IPS-18c (cell line): ENCODE results near the gene SRPK2.
"Not testable (repeated sequence)": the region's sequence is repeated elsewhere in the genome, so short reads cannot be mapped to it uniquely, and the experiment has no call there.

ENCODE experiments used
- H3K4me3 ChIP-seq: 2 replicates; pipeline ENCODE4 v1.7.0; 2013; ENCODE audit warnings: low read depth, mild to moderate bottlenecking, low read length, moderate library complexity; ENCODE audit not compliant: insufficient read depth
- H3K9me3 ChIP-seq: one replicate; pipeline ENCODE4 v1.6.1; 2013; ENCODE audit warnings: mild to moderate bottlenecking, low read length, moderate library complexity; ENCODE audit not compliant: control insufficient read depth, insufficient read depth

SRPK2 gene

DNA sequence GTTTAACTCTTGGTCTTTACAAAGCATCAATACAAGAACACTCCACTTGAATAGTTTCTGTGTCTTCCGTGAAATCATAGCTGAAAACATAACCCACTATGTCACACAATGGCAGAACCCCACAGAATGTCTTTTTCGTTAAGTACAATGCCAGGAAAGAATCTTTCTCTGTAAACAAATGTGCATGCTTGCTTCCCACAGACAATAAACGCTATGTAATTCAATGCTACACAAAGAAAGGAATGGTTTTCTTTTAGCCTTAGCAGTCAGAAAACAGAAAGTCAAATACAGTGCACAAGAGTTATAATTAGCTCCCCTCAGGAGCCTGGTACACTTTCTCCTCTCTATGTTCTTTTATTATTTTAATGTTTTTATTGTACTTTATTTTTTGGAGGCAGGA is 186.1 kb downstream of the SRPK2 start:
- H3K9me3 ChIP-seq: no peaks in the 10 kb centered on the region
- no peak overlapping the region for H3K4me3 ChIP-seq

DNA sequence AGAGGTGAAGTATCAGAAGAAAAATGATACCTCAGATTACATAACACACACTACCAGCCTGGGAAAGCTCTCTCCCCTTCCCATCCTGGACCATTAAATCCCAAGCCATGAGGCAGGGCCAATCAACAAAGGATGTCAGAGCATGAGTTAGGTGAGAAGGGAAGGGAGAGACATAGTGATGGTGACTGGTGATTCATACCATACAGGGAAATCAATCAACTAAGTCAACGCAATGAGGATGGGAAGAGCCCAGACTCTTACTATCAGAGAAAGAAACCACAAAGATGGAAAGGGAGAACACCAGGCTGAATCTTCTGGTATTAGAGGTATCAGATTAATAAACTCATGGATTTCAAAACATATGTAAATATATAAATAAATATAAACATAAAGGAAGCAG is 189.3 kb downstream of the SRPK2 start:
- Histone ChIP-seq H3K9me3 (no peaks in the 10 kb centered on the region), H3K4me3 (no peak overlapping the region)

DNA sequence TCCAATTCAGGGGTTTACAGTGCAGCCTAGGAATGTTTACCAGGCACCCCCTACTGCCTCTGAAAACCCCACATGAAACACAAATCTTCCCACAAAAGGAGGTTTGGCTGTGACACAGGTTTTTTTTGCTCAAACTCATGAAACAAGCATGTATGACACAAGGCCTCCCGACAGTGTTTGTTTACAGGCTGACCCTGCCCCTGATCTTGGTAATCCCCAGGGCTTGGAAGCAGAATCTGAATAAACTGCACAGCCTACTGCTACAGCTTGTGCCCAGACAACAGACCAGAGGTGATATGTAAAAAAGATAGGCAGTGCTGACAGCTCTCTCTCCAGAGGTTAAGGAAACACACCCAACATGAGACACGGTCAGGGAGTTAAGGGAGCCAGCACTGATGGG is 190.5 kb downstream of the SRPK2 start:
- Histone ChIP-seq H3K9me3 (no peaks in the 10 kb centered on the region), H3K4me3 (no peak overlapping the region)

DNA sequence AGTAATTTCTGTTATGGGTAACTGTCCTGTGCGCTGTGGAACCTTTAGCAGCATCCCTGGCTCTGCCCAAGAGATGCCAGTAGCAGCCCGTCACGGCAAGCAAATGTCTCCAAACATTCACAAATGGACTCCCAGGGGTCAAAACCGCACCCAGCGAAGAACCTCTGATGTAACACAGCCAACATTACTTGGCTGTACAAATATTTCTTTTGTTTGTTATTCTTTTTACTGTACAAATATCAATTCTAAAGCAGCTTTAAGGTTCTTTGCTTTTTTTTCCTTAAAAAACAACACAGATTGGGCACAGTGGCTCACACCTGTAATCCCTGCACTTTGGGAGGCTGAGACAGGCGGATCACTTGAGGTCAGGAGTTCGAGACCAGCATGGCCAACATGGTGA is 192.2 kb downstream of the SRPK2 start:
- Histone ChIP-seq H3K4me3 (no peak overlapping the region), H3K9me3 (no peaks in the 10 kb centered on the region)

DNA sequence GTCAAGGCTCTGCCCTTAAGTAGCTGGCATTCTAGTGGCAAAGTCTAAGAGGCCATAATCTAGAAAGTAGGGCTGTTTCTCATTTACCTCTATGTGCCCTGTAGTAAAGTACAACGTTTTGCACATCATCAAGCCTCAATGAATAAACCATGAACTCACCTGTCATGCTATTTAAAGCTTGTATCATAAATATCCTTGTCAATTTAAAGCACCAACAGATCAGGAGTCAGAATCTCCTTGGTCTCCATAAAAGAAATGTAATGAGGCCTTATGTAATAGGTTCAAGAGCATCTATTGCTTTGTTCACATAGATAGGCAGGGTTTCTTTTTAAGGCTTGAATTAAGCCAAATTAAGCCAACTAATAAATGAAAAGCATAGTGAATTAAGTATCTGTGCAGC is 192.8 kb downstream of the SRPK2 start:
- no peaks in the 10 kb centered on the region for H3K9me3 ChIP-seq
- H3K4me3 ChIP-seq: no peak overlapping the region

DNA sequence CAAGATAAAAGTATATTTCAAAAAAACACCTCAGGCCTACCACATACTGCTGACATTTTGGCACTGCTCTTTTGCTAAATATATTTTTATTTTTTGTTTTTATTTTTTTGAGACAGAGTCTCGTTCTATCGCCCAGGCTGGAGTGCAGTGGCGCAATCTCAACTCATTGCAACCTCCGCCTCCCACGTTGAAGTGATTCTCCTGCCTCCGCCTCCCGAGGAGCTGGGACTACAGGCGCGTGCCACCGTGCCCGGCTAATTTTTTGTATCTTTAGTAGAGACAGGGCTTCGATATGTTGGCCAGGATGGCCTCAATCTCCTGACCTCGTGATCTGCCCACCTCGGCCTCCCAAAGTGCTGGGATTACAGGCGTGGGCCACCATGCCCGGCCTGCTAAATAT is 193.8 kb downstream of the SRPK2 start:
- not testable (repeated sequence) for H3K4me3 ChIP-seq, H3K9me3 ChIP-seq

DNA sequence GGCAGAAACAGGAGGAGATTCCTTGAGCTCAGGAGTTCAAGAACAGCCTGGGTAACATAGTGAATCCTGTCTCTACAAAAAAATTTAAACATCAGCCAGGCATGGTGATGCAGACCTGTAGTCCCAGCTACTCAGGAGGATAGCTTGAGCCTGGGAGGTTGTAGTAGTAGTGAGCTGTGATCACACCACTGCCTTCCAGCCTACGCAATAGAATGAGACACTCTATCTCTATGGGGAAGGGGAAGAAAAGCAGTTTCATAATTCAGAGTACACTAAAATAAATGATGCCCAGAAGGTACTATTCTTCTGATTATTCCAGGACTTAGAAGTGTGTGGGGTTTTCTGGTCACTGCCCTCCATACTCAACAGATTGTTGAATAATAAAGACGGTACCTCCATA is 197.4 kb downstream of the SRPK2 start:
- H3K4me3 ChIP-seq: no peak overlapping the region

DNA sequence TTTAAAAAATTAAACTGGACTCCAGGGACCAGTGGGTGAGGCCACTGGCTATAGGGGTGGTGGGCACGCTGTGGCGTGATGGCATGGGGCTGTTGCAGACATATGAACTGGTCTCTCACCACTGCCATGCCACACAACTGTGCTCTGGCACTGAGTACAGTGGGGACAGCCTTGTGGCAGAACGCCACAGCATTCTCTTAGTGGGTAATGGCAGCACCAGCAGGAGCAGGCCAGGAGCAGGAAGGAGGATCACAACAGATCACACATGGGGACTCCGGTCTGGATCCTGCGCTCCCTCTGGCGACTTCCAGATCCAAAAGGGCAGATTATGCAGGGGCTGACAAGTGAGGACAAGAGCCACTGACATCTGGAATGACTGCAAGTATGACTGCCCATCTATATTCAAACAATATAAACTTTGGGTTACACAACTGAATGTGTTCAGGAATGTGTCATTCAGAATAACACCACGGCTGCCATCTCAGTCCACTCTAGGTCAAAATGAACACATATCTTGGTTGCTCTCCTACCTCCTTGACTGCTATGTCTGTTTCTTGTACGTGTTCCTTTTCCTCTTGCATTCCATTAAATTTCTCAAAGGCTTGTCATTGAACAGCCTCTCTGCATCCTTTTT is 198.7 kb downstream of the SRPK2 start:
- Histone ChIP-seq H3K4me3 (no peak overlapping the region), H3K9me3 (no peaks in the 10 kb centered on the region)

More for the DNA sequence above, 197.4 kb downstream of the SRPK2 start:
- no peaks in the 10 kb centered on the region for H3K9me3 ChIP-seq

DNA sequence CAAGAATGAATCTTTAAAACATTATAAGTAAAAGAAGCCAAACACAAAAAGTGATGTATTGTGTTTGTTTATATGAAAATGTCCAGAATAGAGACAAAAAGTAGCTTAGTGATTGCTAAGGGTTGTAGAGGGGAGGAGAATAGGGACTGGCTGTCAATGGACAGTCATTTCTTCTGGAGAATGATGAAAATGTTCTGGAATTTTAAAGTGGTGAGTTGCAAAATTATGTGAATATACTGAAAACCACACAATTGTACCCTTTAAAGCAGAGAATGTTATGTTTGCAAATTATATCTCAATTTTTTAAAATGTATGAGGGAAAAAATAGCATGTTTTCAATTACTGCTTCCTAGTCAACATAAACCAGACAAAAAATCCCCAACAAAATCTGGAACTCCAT is 200.5 kb downstream of the SRPK2 start:
- no peaks in the 10 kb centered on the region for H3K9me3 ChIP-seq
- H3K4me3 ChIP-seq: no peak overlapping the region

DNA sequence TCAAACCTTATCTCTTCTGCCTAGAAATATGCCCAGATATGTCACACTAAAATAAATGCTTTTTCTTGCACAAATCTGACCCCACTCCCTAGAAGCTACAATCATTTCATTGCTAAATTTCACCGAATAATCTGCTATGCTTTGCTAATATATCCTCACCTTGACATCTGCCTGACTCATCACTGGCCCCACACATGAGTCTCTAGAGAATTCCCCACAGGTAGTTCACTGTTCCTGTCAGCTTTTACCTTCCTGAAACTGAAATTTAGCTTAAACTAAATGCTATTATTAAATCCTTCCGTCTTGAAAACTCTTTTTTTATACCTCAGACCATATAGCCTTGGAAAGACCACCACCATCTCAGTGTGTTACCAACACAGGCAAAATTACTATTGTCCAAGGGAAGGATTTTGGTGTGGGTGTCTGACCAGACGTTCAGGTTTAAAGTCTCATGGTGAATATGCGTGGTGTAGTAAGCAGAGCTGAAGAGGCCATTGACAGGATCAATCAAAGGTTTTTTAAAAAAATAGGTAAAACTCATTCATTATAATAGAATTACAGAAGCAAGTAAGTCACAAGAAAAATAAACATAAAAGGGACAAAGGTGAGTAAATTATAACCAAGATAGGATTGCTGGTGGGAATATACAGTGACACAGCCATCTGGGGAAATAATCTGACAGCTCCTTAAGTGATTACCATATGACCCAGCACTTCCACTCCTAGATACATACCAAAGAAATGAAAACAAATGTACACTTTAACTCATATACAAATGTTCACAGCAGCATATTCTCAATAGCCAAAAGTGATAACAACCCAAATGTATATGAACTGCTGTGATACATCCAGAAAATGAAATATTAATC is 201.2 kb downstream of the SRPK2 start:
- no peaks in the 10 kb centered on the region for H3K9me3 ChIP-seq
- H3K4me3 ChIP-seq: no peak overlapping the region

DNA sequence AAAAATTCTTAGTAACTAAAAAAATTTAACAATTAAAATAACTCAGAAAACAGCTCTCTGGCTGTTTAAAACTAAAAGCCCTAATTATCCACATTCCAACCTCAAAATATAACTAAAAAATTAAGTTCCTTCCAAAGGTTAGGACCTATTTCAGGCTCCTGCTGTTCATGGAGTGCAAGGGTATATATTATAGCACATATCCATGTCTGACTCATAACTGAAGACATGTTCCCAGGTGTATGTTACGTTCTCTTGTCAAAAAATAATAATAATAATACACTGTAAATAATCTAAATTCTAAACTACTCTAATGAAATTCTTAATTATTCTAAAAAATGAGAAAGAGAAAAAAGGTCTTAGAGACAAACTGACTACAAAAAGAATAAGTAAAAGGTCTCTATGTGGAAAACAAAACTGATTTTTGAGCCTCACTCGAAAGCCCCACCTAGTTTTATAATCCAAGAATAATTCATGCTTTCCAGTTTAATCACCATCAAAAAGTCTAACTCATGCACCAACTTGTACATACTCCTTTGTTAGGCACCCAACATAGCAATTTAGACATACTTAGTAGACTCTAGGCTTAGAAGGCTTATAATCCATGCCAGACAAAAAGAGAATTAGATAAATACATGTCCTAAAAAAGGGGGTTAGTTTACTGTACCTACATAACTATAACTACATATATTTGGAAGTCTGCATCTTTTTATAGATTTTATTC is 203.3 kb downstream of the SRPK2 start:
- Histone ChIP-seq H3K9me3 (no peaks in the 10 kb centered on the region), H3K4me3 (no peak overlapping the region)

DNA sequence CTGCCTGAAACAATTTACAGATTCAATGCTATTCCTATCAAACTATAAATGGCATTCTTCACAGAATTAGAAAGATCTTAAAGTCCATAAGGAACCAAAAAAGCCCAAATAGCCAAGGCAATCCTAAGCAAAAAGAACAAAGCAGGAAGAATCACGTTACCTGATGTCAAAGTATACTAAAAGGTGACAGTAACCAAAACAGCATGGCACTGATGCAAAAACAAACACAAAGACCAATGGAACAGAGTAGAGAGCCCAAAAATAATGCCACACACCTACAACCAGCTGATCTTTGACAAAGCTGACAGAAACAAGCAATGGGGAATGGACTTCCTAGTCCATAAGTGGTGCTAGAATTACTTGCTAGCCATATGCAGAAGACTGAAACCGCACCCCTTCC is 208.7 kb downstream of the SRPK2 start:
- no peaks in the 10 kb centered on the region for H3K9me3 ChIP-seq
- H3K4me3 ChIP-seq: no peak overlapping the region

DNA sequence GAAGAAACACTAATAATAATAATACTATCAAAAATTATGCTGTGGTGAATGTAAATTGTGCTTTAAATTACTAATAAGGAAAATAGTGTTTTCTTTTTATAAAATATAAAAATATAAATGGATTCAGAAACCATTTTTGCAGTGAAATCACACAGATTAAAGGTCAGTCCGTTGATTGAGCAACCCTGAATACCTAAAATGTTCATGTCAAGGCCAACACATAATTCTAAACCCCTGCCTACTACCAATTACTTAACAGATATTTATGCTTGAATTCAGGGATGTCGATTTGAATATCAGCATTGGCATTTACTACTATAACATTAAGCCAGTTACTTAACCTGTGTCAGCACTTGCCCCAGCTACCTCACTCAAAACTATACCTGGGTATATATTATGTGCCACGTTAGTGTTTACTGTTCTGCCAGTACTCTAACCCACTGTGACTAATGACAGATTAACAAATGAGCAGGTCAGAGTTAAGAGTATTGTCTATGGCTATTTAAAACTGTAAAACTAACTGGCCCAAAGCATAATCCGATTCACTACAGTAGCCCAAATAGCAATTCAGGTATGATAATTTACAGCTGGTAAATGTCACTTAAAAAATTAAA is 209.7 kb downstream of the SRPK2 start:
- H3K9me3 ChIP-seq: no peaks in the 10 kb centered on the region
- H3K4me3 ChIP-seq: no peak overlapping the region

DNA sequence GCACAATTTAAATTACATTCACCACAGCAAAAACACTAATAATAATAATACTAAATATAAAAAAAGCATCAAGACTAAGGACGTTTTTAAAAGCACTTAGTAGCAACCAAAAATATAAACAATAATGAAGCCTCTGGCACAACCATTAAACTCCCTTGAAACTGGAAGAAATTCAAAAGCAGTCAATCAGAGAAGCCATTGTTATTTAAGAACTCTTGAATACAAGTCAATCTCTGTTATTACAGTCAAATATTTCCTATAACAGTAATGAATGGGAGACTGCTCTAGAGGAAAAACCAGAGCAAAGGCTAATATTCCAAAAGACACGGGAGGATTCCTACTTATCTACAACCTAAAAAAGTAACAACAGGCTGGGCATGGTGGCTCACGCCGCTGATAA is 210.5 kb downstream of the SRPK2 start:
- Histone ChIP-seq H3K4me3 (no peak overlapping the region), H3K9me3 (no peaks in the 10 kb centered on the region)

DNA sequence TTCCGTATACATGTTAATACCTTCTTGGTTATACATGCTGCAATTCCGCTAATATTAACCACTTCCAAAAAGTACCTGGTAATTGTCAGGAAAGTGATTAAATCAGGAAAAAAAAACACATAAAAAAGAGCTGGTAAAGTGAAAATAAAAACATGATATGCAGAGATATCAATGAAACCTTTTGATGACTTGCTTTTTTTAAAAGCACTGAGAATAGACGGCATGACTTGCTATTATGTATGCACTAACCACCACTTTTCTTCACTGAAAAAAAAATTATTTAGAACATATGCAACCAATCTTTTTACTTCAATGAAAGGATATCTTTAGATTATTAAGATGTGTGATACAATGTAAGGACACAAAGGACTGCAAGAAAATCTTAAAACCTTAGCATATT is 211.7 kb downstream of the SRPK2 start:
- Histone ChIP-seq H3K9me3 (no peaks in the 10 kb centered on the region), H3K4me3 (no peak overlapping the region)

DNA sequence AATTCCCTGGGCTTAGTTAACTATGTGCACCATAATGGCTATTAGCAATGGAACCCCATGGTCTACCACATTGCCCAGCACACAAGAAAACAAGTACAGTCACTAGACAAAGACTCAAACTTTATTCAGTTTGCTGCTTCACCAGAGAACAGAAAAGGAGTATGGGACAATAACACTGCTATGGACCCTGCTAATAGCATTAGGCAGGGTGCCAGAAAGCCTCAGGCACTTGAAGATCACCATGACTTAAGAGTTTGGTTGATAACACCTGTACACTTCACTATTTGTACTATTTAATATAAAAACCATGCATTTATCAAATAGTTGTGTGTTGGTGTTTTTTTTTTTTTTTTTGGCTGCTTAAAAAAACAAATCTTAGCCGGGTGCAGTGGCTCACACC is 215.1 kb downstream of the SRPK2 start:
- H3K9me3 ChIP-seq: no peaks in the 10 kb centered on the region
- no peak overlapping the region for H3K4me3 ChIP-seq

DNA sequence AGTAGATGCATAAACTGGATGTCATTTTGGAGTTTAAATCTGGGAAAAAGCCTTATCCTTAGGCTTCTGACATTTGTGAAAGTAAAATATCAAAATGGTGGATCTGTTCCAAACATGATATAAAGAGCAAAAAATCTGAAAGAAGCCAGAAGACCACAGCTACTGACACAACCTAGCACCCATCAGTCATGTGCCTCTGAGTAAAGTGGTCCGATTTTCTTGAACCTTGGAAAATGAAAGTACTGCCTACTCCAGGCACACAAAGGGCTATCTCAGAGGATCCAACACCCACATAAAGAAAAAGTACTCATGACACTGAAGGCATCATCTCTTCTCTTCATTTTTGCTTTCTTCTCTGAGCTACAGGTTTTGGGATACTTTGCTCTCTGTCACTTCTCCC is 224.0 kb downstream of the SRPK2 start:
- H3K9me3 ChIP-seq: no peaks in the 10 kb centered on the region
- no peak overlapping the region for H3K4me3 ChIP-seq

DNA sequence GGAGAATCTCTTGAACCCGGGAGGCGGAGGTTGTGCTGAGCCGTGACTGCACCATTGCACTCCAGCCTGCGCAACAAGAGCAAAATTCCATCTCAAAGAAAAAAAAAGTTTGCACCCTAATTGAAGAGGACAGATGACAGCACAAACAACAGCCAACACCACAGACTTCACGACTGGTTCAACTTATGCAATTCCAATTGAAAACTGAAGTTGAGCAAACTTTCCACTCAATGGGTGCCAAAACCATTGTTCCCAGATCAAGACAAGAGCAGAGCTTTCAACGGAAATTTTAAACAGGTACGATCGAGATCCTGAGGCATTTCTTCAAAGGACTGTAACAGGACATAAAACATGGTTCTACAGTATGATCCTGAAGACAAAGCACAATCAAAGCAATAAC is 225.0 kb downstream of the SRPK2 start:
- no peak overlapping the region for H3K4me3 ChIP-seq
- no peaks in the 10 kb centered on the region for H3K9me3 ChIP-seq
